Ramos (cell line): Measurements from ENCODE around the gene PTGIS.

Source experiments
- in situ Hi-C: fragments of 300-500 bp; cut with MboI; formaldehyde crosslinking; loops from one replicate; pipeline ENCODE4 v1.14.3; 2022; ENCODE audit warnings: low sequenced_read_pairs; ENCODE audit not compliant: unreplicated experiment

Gene PTGIS

GRCh38 chr20:49480236-49480635 is 87.7 kb downstream of the PTGIS start:
- in situ Hi-C loops = no loop called here

GRCh38 chr20:49479785-49480184 is 88.2 kb downstream of the PTGIS start:
- in situ Hi-C loops = no loop called here

DNA sequence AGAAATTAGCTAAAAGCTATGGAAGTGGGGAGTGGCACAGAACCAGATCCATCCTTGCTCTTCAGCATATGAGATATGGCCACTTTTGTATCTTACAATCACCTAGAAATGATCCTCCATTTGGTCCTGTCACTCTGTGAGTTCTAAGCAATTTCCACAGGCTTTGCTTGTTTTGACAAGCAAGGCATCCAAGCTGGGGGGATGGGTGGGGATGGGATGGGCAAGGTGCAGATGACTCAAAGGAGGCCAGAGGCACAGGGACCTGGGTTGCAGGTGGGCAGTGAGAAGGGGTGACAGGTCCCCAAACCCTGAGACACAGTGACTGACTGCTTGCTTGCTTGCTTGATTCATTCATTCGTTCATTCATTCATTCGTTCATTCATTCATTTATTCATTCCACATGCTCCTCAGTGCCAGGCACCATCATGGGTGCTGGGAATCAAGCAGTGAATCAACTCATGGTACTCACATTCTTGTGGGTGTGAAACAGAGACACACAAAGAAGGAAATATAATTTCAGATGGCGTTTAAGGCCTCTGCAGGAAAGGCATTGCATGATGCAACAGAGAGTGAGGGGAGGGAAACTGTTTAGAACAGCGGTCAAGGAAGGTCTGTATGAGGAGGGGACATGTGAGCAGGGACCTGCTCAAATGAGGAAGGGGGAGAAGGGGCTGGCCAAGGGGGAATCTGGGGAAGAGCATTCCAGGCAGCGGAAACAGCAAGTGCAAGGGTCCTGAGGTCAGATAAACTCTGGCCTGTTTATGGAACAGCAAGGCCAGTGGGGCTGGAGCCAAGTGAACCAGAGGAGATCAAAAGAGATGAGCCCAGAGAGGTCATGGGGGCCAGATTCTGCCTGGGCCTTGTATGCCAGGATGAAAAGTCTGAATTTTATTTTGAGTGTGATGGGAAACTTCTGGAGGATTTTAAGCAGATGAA is 88.9 kb downstream of the PTGIS start:
- in situ Hi-C loops = no loop called here

DNA sequence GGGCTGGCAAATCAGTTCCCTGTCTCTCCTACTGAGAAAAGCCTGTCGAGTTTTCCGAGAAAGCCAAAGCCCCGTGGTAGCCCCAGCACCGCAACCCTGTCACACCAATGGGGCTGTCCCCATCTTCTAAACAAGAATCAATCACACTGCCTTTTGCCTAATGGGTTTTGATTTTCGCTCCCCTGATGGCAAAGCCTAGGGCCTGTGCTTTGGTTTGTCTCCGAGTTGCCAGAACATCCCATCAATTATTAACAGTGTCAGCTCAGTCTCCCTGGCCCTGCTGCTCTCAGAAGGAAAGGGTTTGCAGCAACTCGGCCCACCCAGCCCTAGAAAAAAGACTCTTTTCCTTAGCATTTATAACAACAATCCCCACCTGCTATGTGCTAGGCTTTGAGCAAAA is 89.7 kb downstream of the PTGIS start:
- in situ Hi-C loops = no loop called here

DNA sequence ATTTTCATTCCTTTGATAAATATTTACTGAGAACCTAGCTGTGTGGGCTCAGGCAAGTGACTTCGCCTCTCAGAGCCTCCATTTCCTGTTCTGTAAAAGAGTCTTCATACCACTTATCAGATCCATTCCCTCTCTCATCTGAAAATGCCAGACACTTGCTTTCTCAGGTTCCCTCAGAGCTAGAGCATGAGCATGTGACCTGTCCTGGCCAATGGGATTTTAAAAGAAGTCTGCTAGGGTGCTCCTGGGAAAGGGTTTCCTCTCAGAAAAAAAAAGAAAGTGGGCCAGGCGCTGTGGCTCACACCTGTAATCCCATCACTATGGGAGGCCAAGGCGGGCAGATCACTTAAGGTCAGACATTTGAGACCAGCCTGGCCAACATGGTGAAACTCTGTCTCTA is 90.7 kb downstream of the PTGIS start:
- in situ Hi-C loops = no loop called here

DNA sequence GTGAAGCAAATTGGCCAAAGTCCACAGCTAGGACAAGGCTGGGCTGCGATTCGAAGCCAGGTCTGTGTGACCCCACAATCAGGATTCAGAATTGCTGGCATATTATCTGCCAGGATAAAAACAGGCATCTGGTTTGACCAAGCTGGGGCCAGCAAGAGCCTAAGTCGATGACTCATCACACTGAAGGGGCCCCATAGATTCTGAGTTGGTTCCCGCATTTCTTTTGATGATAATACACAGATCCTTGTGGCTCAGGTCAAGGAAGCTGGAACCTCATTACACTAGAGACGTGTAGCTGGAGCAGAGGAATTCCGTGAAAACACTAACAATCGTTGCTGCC is 92.0 kb downstream of the PTGIS start:
- in situ Hi-C loops = no loop called here

DNA sequence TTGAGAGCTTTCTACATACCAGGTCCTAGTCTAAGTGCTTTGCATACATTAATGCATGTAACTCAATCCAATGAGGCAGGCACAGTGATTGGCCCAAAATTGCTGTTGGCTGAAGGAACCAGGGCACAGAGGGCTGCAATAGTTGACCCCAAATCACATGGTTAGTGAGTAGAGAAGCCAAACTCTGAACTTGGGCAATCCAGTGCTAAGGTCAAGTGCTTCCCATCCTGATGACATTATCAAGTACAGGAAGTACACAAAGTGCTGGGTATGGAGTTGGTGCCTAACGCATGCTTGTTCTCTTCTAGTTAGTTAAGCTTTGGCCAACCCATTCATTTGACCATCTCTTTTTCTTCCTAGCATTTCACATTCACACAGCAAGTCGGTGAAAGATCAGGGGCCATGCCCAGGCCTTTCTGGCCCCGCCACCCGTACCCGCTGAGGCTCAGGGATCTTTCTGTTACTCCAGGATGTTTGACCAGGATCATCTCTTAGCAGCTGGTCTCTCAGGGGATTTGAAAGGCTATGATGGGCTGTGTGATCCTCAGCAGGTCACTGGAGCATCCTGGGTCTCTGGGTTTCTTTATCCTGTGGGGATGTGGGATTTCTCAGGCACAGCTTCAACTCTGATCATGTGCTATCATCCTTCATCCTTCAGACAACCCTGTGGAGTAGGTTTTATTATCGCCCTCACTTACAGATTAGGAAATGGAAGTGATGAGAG is 92.5 kb downstream of the PTGIS start:
- in situ Hi-C loops = no loop called here

GRCh38 chr20:49471397-49471796 is 96.5 kb downstream of the PTGIS start:
- in situ Hi-C loops = no loop called here

DNA sequence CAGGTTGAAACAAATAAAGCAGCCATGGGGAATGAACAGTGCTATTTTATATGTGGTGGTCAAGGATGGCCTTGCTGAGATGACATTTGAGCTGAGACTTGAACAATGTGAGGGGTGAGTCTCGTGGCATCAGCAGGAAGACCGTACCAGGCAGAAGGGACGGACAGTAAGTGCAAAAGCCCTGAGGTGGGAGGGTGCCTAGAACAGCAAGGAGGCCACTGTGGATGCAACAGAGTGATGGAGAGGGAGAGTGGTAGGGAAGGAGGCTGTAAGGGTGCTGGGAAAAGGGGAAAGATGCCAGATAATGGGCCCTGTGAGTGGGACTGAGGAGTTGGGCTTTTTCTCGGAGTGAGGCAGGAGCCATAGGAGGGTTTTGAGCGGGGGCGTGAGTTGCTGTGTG is 97.0 kb downstream of the PTGIS start:
- in situ Hi-C loops = no loop called here

GRCh38 chr20:49469060-49469459 is 98.9 kb downstream of the PTGIS start:
- in situ Hi-C loops = no loop called here

DNA sequence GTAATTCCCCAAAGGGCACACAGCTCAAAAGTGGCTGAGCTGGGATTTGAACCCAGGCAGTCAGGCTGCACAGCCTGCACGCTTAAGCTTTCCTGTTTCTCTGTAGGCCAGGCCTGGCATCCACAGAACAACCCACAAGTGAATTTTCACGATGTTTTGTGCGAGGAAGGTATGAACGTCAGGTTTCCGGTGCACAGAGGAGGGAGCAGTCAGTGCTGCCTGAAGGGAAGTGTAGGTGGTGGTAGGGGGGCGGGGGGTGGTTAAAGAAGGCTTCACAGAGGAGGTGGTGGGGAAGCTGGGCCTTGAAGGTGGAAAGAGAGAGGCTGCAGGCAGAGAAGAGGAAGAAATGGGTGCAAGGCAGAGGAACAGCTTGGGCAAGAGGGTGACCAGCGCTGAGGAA is 99.5 kb downstream of the PTGIS start:
- in situ Hi-C loops = no loop called here

GRCh38 chr20:49466114-49466912 is 101.6 kb downstream of the PTGIS start:
- in situ Hi-C loops = no loop called here

GRCh38 chr20:49464556-49464955 is 103.4 kb downstream of the PTGIS start:
- in situ Hi-C loops = no loop called here

DNA sequence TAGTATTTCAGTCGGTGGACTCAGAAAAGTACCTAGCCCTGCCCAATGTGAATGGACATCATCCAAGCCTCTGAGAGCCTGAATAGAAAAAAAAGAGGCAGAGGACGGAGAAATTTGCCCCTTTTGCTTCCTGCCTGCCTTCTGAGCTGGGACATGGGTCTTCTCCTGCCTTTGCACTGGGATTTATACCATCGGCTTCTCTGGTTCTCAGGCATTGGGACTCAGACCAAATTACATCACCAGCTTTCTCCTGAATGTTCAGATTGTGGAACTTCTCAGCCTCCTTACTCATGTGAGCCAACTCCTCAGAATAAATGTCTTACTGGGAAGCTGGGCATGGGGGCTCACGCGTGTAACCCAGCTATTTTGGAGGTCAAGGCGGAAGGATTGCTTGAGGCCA is 105.3 kb downstream of the PTGIS start:
- in situ Hi-C loops = no loop called here

DNA sequence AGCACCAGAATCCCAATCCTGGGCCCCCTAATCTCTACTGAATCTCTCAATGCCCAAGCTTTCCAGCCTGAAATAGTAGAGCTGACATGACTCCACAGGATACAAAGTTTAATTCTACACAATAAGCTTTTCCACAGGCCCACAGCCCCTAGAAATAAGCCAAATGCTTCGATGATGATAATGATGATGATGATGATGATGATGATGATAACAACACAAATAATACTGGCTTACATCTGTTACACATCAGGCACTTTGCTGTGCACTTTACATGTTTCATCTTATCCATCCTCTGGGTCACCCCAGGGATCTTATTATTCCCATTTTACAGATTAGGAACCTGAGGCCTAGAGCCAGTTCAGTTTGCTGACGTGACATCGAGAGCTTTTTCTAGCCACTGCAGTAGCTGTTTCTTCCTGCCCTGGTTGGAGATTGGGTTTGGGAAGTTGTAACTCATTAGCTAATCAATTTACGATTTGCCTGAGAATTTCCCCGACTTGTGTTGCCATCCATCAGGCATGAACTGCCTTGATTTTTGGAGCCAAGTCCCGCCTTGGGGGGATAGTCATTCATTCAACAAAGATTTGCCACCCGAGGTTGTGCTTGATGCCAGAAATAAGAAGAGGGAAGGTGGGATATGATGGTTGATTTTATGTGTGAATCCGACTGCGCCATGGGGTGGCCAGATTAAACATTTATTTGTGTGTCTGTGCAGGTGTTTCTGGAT is 105.9 kb downstream of the PTGIS start:
- in situ Hi-C loops = no loop called here

DNA sequence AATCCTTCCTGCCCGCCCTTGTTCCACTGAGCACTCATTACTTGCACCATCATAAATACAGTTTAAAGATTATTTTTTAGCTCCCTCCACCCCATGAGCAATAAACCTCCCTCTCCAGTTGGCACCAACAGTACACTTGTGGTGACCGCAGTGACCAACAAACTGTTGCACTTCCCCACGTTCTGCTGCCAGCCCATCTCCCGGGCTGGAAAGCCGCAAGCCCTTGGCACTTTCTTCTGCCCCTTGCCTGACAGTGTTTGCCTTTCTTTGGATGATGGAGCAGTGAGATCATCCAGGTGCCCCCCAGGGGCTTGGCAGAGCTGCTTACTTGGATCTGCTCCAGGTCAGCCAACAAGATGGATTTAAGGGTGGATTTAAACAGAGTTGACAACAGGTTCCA is 107.0 kb downstream of the PTGIS start:
- in situ Hi-C loops = no loop called here

DNA sequence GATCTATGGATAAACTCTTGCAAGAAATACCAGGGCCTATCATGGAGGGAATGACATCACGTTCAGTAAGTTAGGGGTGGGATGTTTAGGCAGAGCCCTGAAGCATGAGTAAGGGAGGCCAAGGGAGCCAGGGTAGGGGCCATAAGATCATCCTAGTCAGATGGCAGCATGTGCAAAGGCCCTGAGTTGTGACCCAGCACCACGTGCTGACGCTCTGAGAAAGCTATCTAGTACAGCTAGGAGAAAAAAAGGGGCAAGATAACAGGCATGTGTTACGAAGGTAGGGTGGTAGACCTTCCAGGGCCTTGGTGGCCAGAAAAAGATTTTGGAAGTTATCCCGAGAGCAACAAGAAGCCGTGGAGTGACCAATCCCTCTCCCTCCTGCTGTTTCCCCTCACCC is 107.8 kb downstream of the PTGIS start:
- in situ Hi-C loops = no loop called here

GRCh38 chr20:49459684-49460083 is 108.3 kb downstream of the PTGIS start:
- in situ Hi-C loops = no loop called here

DNA sequence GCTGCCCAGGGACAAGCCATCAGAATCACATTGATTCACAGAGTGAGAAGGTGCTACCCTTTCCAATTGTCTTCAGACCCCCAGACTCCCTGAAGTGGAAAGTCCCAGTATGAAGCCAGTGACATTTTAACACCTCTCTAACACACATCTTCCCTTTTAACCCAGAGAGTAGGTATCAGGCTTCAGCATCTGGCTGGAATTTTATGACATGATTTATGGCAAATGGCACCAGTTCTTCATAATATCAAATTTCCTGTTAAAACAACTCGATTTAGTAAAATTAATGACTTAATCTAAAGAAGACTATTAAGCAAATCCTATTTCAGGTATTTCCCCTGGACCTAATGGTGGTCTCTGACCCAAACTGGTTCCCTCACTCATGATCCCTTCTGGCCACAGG is 110.5 kb downstream of the PTGIS start:
- in situ Hi-C loops = no loop called here

DNA sequence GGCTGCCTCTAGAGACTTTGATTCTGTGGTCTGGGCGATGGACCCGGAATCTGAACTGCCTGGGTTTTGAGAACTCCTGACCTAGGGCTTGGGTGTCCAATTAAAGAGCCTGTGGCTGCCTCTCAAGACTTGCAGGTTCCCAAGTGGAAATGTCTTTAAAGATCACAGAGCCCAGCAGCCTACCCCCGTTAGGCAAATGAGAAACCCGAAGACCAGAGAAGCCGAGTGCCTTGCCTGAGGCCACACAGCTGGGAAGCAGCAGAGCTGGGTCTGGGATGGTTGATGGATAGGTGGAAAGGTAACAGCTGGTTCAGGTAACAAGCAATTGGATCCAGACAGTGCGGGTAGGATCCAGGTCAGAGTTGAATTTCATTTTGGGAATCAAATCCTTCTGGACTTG is 111.3 kb downstream of the PTGIS start:
- in situ Hi-C loops = no loop called here
